Fibroblast of skin of left biceps (primary cell): ENCODE measurements around the gene PCDHGA10.
A peak's percentile ranks its signal among the peaks of the same experiment; 100 is the strongest.
"Not testable (repeated sequence)": the region's sequence is repeated elsewhere in the genome, so short reads cannot be mapped to it uniquely, and the experiment has no call there.

Experiments
- DNase-seq, 2 experiments: peaks; one replicate each; pipeline ENCODE4 v3.0.0-alpha.2; 2013; ENCODE audit warnings: low read depth in 2 of 2

Gene PCDHGA10

GRCh38 chr5:141392429-141393198 lies 20.2 kb upstream of the PCDHGA10 start, which contains the start of gene PCDHGA8:
Gene PCDHGA8, plus strand, starts transcription at chr5:141392633. Its CDS starts 181 bp downstream, at chr5:141392814.
- no peak for DNase-seq

DNA sequence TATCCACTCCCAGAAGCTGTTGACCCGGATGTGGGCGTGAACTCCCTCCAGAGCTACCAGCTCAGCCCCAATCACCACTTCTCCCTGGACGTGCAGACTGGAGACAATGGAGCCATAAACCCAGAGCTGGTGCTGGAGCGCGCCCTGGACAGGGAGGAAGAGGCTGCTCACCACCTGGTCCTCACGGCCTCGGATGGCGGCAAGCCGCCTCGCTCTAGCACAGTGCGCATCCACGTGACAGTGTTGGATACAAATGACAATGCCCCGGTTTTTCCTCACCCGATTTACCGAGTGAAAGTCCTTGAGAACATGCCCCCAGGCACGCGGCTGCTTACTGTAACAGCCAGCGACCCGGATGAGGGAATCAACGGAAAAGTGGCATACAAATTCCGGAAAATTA lies 19.5 kb upstream of the PCDHGA10 start:
- DNase-seq: no peak

DNA sequence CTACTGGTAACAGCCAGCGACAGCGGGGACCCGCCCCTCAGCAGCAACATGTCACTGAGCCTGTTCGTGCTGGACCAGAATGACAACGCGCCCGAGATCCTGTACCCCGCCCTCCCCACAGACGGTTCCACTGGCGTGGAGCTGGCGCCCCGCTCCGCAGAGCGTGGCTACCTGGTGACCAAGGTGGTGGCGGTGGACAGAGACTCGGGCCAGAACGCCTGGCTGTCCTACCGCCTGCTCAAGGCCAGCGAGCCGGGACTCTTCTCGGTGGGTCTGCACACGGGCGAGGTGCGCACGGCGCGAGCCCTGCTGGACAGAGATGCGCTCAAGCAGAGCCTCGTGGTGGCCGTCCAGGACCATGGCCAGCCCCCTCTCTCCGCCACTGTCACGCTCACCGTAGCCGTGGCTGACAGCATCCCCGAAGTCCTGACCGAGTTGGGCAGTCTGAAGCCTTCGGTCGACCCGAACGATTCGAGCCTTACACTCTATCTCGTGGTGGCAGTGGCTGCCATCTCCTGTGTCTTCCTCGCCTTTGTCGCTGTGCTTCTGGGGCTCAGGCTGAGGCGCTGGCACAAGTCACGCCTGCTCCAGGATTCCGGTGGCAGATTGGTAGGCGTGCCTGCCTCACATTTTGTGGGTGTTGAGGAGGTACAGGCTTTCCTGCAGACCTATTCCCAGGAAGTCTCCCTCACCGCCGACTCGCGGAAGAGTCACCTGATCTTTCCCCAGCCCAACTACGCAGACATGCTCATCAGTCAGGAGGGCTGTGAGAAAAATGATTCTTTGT lies 18.2 kb upstream of the PCDHGA10 start:
- not testable (repeated sequence) for DNase-seq

GRCh38 chr5:141397756-141398551 lies 14.8 kb upstream of the PCDHGA10 start, which contains the start of gene PCDHGB5:
Gene PCDHGB5, plus strand, starts transcription at chr5:141397947. Its CDS starts 181 bp downstream, at chr5:141398128.
- not testable (repeated sequence) for DNase-seq

DNA sequence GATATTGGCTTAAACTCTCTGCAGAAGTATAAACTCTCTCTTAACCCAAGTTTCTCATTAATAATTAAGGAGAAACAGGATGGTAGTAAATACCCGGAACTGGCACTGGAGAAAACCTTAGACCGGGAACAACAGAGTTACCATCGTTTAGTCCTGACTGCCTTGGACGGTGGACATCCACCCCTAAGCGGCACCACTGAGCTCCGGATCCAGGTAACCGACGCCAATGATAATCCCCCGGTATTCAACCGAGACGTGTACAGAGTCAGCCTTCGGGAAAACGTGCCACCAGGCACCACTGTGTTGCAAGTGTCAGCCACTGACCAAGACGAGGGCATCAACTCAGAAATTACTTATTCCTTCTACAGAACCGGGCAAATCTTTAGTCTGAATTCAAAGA lies 14.2 kb upstream of the PCDHGA10 start:
- no peak for DNase-seq

- no peak for DNase-seq
Measured at GRCh38 chr5:141399555-141400258, 13.1 kb upstream of the PCDHGA10 start.

GRCh38 chr5:141402553-141403243 lies 10.1 kb upstream of the PCDHGA10 start, which contains the start of gene PCDHGA9:
Gene PCDHGA9, plus strand, starts transcription at chr5:141402778. Its CDS starts 175 bp downstream, at chr5:141402953.
- no peak for DNase-seq

GRCh38 chr5:141403387-141403786 lies 9.4 kb upstream of the PCDHGA10 start:
- DNase-seq: no peak

- DNase-seq: not testable (repeated sequence)
Measured at GRCh38 chr5:141407790-141408505, 4.8 kb upstream of the PCDHGA10 start, which contains the start of gene PCDHGB6. Gene PCDHGB6, plus strand, starts transcription at chr5:141408021. Its CDS starts 182 bp downstream, at chr5:141408203.

- no peak for DNase-seq
Measured at GRCh38 chr5:141409598-141410306, 3.0 kb upstream of the PCDHGA10 start.

- no peak for DNase-seq
Measured at GRCh38 chr5:141411575-141411974, 1.2 kb upstream of the PCDHGA10 start.

- no peak for DNase-seq
Measured at GRCh38 chr5:141413540-141414069, 818 bp downstream of the PCDHGA10 start.

- not testable (repeated sequence) for DNase-seq
Measured at GRCh38 chr5:141414548-141415274, 1.9 kb downstream of the PCDHGA10 start.

- DNase-seq: not testable (repeated sequence)
Measured at GRCh38 chr5:141415275-141415618, 2.5 kb downstream of the PCDHGA10 start.

DNA sequence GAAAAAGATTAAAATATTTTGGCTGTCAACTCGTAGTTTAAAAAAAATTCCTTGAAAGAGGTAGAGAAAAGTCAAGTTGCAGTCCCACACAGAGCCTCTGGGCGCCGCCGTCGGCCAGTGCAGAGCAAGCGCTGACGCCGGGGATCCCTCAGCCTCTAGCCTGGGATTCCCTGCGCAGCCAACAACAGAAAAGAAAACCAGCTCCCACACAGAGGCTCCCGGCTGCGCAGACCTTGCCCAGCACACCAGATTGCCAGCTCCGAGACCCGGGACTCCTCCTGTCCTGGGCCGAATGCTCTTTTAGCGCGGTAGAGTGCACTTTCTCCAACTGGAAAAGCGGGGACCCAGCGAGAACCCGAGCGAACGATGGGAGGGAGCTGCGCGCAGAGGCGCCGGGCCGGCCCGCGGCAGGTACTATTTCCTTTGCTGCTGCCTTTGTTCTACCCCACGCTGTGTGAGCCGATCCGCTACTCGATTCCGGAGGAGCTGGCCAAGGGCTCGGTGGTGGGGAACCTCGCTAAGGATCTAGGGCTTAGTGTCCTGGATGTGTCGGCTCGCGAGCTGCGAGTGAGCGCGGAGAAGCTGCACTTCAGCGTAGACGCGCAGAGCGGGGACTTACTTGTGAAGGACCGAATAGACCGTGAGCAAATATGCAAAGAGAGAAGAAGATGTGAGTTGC lies 4.8 kb downstream of the PCDHGA10 start, which contains the start of gene PCDHGB7:
Gene PCDHGB7, plus strand, starts transcription at position 184 of the 679 bp plus-strand sequence. Its CDS starts 183 bp downstream, at position 367.
- DNase-seq: peak; percentile 47 to 50

DNA sequence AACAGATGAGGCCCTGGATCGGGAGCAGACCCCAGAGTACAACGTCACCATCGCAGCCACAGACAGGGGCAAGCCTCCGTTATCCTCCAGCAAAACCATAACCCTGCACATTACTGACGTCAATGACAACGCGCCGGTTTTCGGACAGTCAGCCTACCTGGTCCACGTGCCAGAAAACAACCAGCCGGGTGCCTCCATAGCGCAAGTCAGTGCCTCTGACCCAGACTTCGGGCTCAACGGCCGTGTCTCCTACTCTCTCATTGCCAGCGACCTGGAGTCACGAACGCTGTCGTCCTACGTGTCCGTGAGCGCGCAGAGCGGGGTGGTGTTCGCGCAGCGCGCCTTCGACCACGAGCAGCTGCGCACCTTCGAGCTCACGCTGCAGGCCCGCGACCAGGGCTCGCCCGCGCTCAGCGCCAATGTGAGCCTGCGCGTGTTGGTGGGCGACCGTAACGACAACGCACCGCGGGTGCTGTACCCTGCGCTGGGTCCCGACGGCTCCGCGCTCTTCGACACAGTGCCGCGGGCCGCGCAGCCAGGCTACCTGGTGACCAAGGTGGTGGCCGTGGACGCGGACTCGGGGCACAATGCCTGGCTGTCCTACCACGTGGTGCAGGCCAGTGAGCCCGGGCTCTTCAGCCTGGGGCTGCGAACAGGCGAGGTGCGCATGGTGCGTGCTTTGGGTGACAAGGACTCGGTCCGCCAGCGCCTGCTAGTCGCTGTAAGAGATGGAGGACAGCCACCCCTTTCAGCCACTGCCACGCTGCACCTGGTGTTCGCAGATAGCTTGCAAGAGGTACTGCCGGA lies 6.5 kb downstream of the PCDHGA10 start:
- no peak for DNase-seq
